Osteoblast (primary cell): ENCODE results near the gene CRTC3. TPM values are rescaled to one million over a fixed set of nuclear protein-coding genes. Genes with fewer than 3 reads are reported as not detected.

Experiments
- DNase-seq: peaks from one replicate; pipeline ENCODE4 v3.0.0; 2011; ENCODE audit warnings: low spot score, mixed read lengths; ENCODE audit not compliant: insufficient read length; ENCODE audit errors: missing footprints
- H2AFZ ChIP-seq: 2 replicates; pipeline ENCODE4 v1.6.0; 2011; ENCODE audit warnings: mild to moderate bottlenecking, low read length
- H3K27ac ChIP-seq: 2 replicates; pipeline ENCODE4 v1.5.1; 2011; ENCODE audit warnings: mild to moderate bottlenecking, low read depth, low read length, moderate library complexity
- H3K27me3 ChIP-seq: 2 replicates; pipeline ENCODE4 v1.6.0; 2012; ENCODE audit warnings: mild to moderate bottlenecking, control low read depth, inconsistent platforms, low read length, moderate library complexity; ENCODE audit not compliant: insufficient read depth
- H3K36me3 ChIP-seq: 2 replicates; pipeline ENCODE4 v1.5.1; 2011; ENCODE audit warnings: mild to moderate bottlenecking, low read length, control low read depth, moderate library complexity; ENCODE audit not compliant: insufficient read depth
- H3K4me1 ChIP-seq: 2 replicates; pipeline ENCODE4 v1.5.1; 2011; ENCODE audit warnings: mild to moderate bottlenecking, low read length, control low read depth, moderate library complexity; ENCODE audit not compliant: insufficient read depth
- H3K4me2 ChIP-seq: 2 replicates; pipeline ENCODE4 v1.6.0; 2011; ENCODE audit warnings: mild to moderate bottlenecking, low read length; ENCODE audit not compliant: insufficient read depth
- H3K4me3 ChIP-seq: fragments of 200-600 bp; sonication (generic); 3 replicates; pipeline ENCODE4 v1.5.1; 2012; ENCODE audit warnings: mild to moderate bottlenecking, low read length, inconsistent platforms; ENCODE audit not compliant: insufficient read depth
- H3K79me2 ChIP-seq: 2 replicates; pipeline ENCODE4 v1.6.0; 2012; ENCODE audit warnings: mild to moderate bottlenecking, low read length, control low read depth, inconsistent platforms; ENCODE audit not compliant: insufficient read depth
- H3K9me3 ChIP-seq: 2 replicates; pipeline ENCODE4 v1.5.1; 2011; ENCODE audit warnings: low read depth, low read length, control low read depth
- H4K20me1 ChIP-seq: 2 replicates; pipeline ENCODE4 v1.6.0; 2012; ENCODE audit warnings: mild to moderate bottlenecking, low read length, control low read depth; ENCODE audit not compliant: insufficient read depth
- CTCF ChIP-seq: IDR thresholded peaks from 2 replicates; pipeline ENCODE4 v1.5.1; 2011; ENCODE audit warnings: mild to moderate bottlenecking, low read depth, low read length, moderate library complexity; ENCODE audit errors: extremely low read depth
- total RNA-seq: library from RNA; depleted of rRNA; stranded (reverse); fragments of >200 nt; gene quantifications from 2 replicates; pipeline ENCODE4 v1.2.3, GENCODE V29; 2012

The CRTC3 gene
- total RNA-seq, 1 donor = 25.0 TPM

GRCh38 chr15:90483637-90484036 lies 46.1 kb upstream of the CRTC3 start:
- no peaks in the 10 kb centered on the region for H3K79me2 ChIP-seq
- H3K4me1 ChIP-seq = no peaks in the 10 kb centered on the region
- DNase-seq = no peak
- TF ChIP-seq CTCF = no peak
- H3K4me3 ChIP-seq = no peak overlapping the region
- no peak overlapping the region for H3K4me2 ChIP-seq
- H3K27ac ChIP-seq = no peak overlapping the region
- no peaks in the 10 kb centered on the region for H4K20me1 ChIP-seq
- no peaks in the 10 kb centered on the region for H3K9me3 ChIP-seq
- no peak overlapping the region for H2AFZ ChIP-seq
- H3K36me3 ChIP-seq = peaks cover 74% of the 10 kb centered on the region
- H3K27me3 ChIP-seq = no peaks in the 10 kb centered on the region

GRCh38 chr15:90487186-90487585 lies 42.5 kb upstream of the CRTC3 start:
- Histone ChIP-seq H3K4me3 (no peak overlapping the region), H4K20me1 (no peaks in the 10 kb centered on the region), H3K36me3 (peaks cover 88% of the 10 kb centered on the region), H3K4me1 (no peaks in the 10 kb centered on the region), H3K9me3 (no peaks in the 10 kb centered on the region), H2AFZ (no peak overlapping the region), H3K27me3 (no peaks in the 10 kb centered on the region), H3K4me2 (no peak overlapping the region), H3K27ac (no peak overlapping the region), H3K79me2 (peaks cover 4% of the 10 kb centered on the region)
- DNase-seq = no peak
- TF ChIP-seq CTCF = no peak

GRCh38 chr15:90489514-90489913 lies 40.2 kb upstream of the CRTC3 start:
- Histone ChIP-seq H3K4me2 (no peak overlapping the region), H4K20me1 (no peaks in the 10 kb centered on the region), H3K36me3 (peaks cover 87% of the 10 kb centered on the region), H3K79me2 (peaks cover 4% of the 10 kb centered on the region), H3K4me1 (no peaks in the 10 kb centered on the region), H3K9me3 (no peaks in the 10 kb centered on the region), H2AFZ (no peak overlapping the region), H3K4me3 (no peak overlapping the region), H3K27ac (no peak overlapping the region), H3K27me3 (no peaks in the 10 kb centered on the region)
- TF ChIP-seq CTCF = no peak
- DNase-seq = no peak

GRCh38 chr15:90489944-90490343 lies 39.8 kb upstream of the CRTC3 start:
- no peak for TF ChIP-seq CTCF
- Histone ChIP-seq H3K79me2 (peaks cover 4% of the 10 kb centered on the region), H2AFZ (no peak overlapping the region), H3K9me3 (no peaks in the 10 kb centered on the region), H3K27ac (no peak overlapping the region), H3K27me3 (no peaks in the 10 kb centered on the region), H3K4me2 (no peak overlapping the region), H3K4me1 (no peaks in the 10 kb centered on the region), H3K36me3 (peaks cover 87% of the 10 kb centered on the region), H4K20me1 (no peaks in the 10 kb centered on the region), H3K4me3 (no peak overlapping the region)
- DNase-seq = no peak
